ENCODE measurements around the gene ATXN7. TPM values are rescaled to one million over a fixed set of nuclear protein-coding genes. Genes with fewer than 3 reads are reported as not detected.

Gene ATXN7
- total RNA-seq, 1 experiment from 2014 or later, result 36.7 TPM

DNA sequence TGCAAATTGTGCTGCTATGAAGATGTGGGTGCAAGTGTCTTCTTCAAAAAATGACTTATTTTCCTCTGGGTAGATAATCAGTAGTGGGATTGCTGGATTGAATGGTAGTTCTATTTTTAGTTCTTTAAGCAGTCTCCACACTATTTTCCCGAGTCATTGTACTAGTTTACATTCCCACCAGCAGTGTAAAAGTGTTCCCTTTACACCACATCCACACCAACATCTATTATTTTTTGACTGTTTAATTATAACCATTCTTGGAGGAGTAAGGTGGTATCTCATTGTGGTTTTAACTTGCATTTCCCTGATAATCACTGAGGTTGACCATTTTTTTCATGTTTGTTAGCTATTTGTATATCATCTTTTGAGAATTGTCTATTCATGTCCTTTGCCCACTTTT lies 179.3 kb downstream of the ATXN7 start:
- TF ChIP-seq, protein P1, sequence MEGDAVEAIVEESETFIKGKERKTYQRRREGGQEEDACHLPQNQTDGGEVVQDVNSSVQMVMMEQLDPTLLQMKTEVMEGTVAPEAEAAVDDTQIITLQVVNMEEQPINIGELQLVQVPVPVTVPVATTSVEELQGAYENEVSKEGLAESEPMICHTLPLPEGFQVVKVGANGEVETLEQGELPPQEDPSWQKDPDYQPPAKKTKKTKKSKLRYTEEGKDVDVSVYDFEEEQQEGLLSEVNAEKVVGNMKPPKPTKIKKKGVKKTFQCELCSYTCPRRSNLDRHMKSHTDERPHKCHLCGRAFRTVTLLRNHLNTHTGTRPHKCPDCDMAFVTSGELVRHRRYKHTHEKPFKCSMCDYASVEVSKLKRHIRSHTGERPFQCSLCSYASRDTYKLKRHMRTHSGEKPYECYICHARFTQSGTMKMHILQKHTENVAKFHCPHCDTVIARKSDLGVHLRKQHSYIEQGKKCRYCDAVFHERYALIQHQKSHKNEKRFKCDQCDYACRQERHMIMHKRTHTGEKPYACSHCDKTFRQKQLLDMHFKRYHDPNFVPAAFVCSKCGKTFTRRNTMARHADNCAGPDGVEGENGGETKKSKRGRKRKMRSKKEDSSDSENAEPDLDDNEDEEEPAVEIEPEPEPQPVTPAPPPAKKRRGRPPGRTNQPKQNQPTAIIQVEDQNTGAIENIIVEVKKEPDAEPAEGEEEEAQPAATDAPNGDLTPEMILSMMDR (IDR thresholded peaks at IDR 0.05; ENCODE audit: unreplicated experiment), result no peak
- no peak overlapping the region for H3K4me3 Mint-ChIP-seq (ENCODE audit: unreplicated experiment)
- peaks cover 7% of the 10 kb centered on the region for H3K9me3 Mint-ChIP-seq (ENCODE audit: unreplicated experiment)
- H3K36me3 Mint-ChIP-seq (ENCODE audit: insufficient read depth, unreplicated experiment), result peaks cover 6% of the 10 kb centered on the region
- DNase-seq (ENCODE audit: unreplicated experiment), result no peak
- intact Hi-C loops (cut with micrococcal nuclease), result no loop called here
- POLR2A ChIA-PET, result interaction anchor here (0.7 kb wide), 1 partner anchor 1605 kb away, joined by 3 read pairs; no protein-coding TSS in a partner anchor
- H3K4me1 Mint-ChIP-seq (ENCODE audit: insufficient read depth, unreplicated experiment), result no peaks in the 10 kb centered on the region
- no TSS peak for BruUV-seq (replicated peaks)
- CTCF ChIA-PET, result interaction anchor here (0.8 kb wide), 1 partner anchor 13 kb away, joined by 3 read pairs; no protein-coding TSS in a partner anchor
- no peak overlapping the region for H3K27ac Mint-ChIP-seq (ENCODE audit: low read depth, unreplicated experiment)
- H3K27me3 Mint-ChIP-seq (ENCODE audit: insufficient read depth, unreplicated experiment), result no peaks in the 10 kb centered on the region

DNA sequence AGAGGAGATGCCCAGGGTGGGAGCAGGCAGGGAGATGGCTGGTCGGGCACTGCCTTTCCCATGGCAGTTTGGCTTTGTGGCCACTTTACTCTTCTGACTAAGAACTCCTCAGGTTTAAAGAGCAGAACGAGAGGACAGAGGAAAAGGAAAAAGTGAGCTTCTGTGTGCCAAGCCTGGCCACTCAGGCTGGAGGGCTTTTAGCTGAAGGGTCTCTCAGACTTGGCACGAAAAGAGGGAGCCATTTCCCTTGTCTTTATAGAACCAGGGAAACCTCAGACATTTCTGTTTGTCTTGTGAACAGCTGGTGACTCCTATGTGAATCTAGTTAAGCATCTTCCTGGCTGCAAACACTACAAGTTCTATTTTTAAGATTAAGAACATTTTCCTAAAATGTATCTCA lies 182.9 kb downstream of the ATXN7 start:
- TF ChIP-seq, protein P1 (IDR thresholded peaks at IDR 0.05; ENCODE audit: unreplicated experiment), result no peak
- H3K4me1 Mint-ChIP-seq (ENCODE audit: insufficient read depth, unreplicated experiment), result no peaks in the 10 kb centered on the region
- intact Hi-C loops (cut with micrococcal nuclease), result no loop called here
- DNase-seq (ENCODE audit: unreplicated experiment), result no peak
- no peak overlapping the region for H3K4me3 Mint-ChIP-seq (ENCODE audit: unreplicated experiment)
- no peak overlapping the region for H3K27ac Mint-ChIP-seq (ENCODE audit: low read depth, unreplicated experiment)
- no peaks in the 10 kb centered on the region for H3K36me3 Mint-ChIP-seq (ENCODE audit: insufficient read depth, unreplicated experiment)
- H3K27me3 Mint-ChIP-seq (ENCODE audit: insufficient read depth, unreplicated experiment), result no peaks in the 10 kb centered on the region
- CTCF ChIA-PET, result interaction anchor here (0.5 to 1.0 kb wide), 3 partner anchors 16 to 368 kb away, joined by 3 to 6 read pairs (median 3); no protein-coding TSS in a partner anchor
- H3K9me3 Mint-ChIP-seq (ENCODE audit: unreplicated experiment), result no peaks in the 10 kb centered on the region
- POLR2A ChIA-PET, result no interaction called here
- no TSS peak for BruUV-seq (replicated peaks)

DNA sequence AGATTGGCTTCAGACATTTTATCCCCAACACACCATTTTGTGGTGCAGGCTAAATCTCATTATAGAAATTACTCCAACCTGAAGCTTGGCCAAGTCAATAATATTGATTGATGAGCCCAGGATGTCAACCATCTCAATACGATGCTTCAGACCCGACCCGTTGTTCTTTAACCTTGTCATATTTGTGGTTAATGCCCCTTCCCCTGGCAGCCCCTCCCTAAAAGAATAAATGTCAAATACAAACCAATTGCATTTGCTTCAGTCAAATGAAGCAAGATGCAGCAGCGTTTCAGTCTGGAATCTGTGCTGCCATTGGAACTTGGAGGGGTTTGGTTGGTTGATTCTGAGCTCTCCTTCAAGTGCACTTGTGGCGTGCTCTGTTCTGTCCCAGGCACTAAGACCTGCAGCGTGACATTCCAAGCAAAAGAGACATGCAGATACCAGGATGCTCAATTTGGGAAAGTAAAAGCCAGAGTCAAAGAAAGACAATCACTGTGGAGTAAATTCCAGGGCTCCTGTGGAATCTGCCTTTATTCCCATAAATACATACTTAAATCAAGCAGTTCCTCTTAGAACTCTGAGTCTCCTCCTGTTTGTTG lies 183.4 kb downstream of the ATXN7 start:
- BruUV-seq (replicated peaks), result no TSS peak
- Mint-ChIP-seq H3K4me3 (ENCODE audit: unreplicated experiment) (no peak overlapping the region), H3K4me1 (ENCODE audit: insufficient read depth, unreplicated experiment) (no peaks in the 10 kb centered on the region), H3K27me3 (ENCODE audit: insufficient read depth, unreplicated experiment) (no peaks in the 10 kb centered on the region), H3K36me3 (ENCODE audit: insufficient read depth, unreplicated experiment) (no peaks in the 10 kb centered on the region), H3K27ac (ENCODE audit: low read depth, unreplicated experiment) (no peak overlapping the region), H3K9me3 (ENCODE audit: unreplicated experiment) (no peaks in the 10 kb centered on the region)
- DNase-seq (ENCODE audit: unreplicated experiment), result no peak
- intact Hi-C loops (cut with micrococcal nuclease), result no loop called here
- TF ChIP-seq, protein P1 (IDR thresholded peaks at IDR 0.05; ENCODE audit: unreplicated experiment), result no peak
- ChIA-PET POLR2A (no interaction called here), CTCF (interaction anchor here (0.6 to 1.0 kb wide), 3 partner anchors 16 to 993 kb away, joined by 3 to 6 read pairs (median 3); no protein-coding TSS in a partner anchor)

DNA sequence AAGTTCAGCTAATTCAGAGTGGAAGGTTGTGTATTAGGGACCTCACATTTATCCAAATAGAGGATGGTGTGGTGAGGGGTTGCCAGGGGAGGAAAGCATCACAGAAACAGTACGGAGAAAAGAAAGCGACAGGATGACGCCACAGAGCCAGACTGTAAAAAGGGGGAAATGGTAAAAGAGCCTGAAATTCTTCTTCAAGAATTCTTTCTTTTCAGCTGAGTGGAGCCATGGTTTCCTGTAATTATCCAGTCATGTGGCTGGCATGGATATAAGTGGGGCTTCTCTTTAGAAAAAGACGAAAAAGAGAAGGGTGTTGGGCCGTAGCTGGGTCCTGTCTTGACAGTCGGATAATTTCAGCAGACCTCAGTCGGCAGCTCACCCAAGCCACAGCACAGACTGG lies 184.1 kb downstream of the ATXN7 start:
- no peaks in the 10 kb centered on the region for H3K36me3 Mint-ChIP-seq (ENCODE audit: insufficient read depth, unreplicated experiment)
- no peak overlapping the region for H3K4me3 Mint-ChIP-seq (ENCODE audit: unreplicated experiment)
- CTCF ChIA-PET, result interaction anchor here (0.6 to 0.7 kb wide), 2 partner anchors 197 to 992 kb away, joined by 3 to 4 read pairs; no protein-coding TSS in a partner anchor
- TF ChIP-seq, protein P1 (IDR thresholded peaks at IDR 0.05; ENCODE audit: unreplicated experiment), result no peak
- POLR2A ChIA-PET, result interaction anchor here (0.7 kb wide), 1 partner anchor 13 kb away, joined by 3 read pairs; no protein-coding TSS in a partner anchor
- H3K9me3 Mint-ChIP-seq (ENCODE audit: unreplicated experiment), result no peaks in the 10 kb centered on the region
- intact Hi-C loops (cut with micrococcal nuclease), result no loop called here
- no TSS peak for BruUV-seq (replicated peaks)
- no peaks in the 10 kb centered on the region for H3K4me1 Mint-ChIP-seq (ENCODE audit: insufficient read depth, unreplicated experiment)
- no peak for DNase-seq (ENCODE audit: unreplicated experiment)
- no peaks in the 10 kb centered on the region for H3K27me3 Mint-ChIP-seq (ENCODE audit: insufficient read depth, unreplicated experiment)
- no peak overlapping the region for H3K27ac Mint-ChIP-seq (ENCODE audit: low read depth, unreplicated experiment)

All from MCF 10A (cell line).